ENCODE results near the gene FOXP1.

DNA sequence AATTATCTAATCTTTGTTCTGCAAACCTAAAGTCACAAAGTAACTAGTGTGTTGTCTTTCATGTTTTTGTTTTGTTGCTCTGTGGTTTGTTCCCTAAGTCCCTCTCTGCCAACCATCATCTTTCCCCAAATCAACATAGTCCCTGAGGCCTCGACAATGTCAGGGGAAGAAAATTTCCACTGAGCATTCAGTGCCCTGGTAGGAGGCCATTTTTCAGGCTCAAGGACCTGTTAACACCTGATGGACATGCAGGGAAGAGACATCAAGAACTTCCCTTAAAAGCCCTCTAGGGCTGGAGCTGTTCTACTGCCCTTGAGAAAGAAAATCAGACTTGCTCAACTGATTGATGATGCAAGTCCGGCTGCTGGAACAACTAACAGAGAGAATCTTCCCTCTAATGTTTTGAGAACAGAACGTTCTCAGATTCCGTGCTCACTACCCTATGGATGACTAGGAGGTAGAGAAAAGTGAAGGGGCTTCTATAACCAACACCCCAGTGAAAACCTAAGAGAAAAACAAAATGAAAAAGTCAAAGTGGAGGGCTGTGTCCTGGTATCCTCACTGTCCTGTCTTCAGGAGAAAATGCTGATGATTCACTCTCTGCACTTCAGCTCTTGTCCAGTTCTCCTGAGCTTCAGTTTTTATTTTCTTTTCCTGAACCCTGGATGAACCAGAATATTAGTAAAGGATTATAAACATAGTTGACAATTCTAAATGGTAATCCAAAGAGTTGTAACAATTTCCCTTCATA, 373.1 kb downstream of the FOXP1 start:
- TF ChIP-seq CTCF (conservative IDR thresholded peaks at IDR 0.05 in 1 of 2, IDR thresholded peaks at IDR 0.05 in 1 of 2; ENCODE audit: low read depth in 1 of 2, low read length in 2 of 2) (peak in 1 of 2 donors; percentile 26), EZH2 (IDR thresholded peaks at IDR 0.05; ENCODE audit: low read length, missing control alignments) (no peak)

Measured in fibroblast of lung (primary cell).